ENCODE results near the gene MYOM3. TPM values are rescaled to one million over a fixed set of nuclear protein-coding genes. Genes with fewer than 3 reads are reported as not detected.

Gene MYOM3
- polyA plus RNA-seq, 2 of the 4 experiments (the other 2 are of a cell fraction) = 2.6 to 8.5 TPM

- CTCF ChIA-PET = interaction anchor here (1.2 to 2.1 kb wide), 3 partner anchors 10 to 116 kb away, joined by 4 to 12 read pairs (median 6); no protein-coding TSS in a partner anchor
- H3K27ac ChIP-seq = no peak overlapping the region
- ATAC-seq (no peak), DNase-seq (ENCODE audit: low read depth in 1 of 2, low spot score in 1 of 2) (no peak), FAIRE-seq (no peak)
- 98% methylated on average over 5 of the region's 6 CpGs for WGBS (ENCODE audit: missing lambda C conversion rate)
- no peaks in the 10 kb centered on the region for H3K9me3 ChIP-seq
- no peak overlapping the region for H3K4me2 ChIP-seq
- H3K4me3 ChIP-seq = no peak overlapping the region
- POLR2A ChIA-PET = no interaction called here
- TF ChIP-seq, protein P1, sequence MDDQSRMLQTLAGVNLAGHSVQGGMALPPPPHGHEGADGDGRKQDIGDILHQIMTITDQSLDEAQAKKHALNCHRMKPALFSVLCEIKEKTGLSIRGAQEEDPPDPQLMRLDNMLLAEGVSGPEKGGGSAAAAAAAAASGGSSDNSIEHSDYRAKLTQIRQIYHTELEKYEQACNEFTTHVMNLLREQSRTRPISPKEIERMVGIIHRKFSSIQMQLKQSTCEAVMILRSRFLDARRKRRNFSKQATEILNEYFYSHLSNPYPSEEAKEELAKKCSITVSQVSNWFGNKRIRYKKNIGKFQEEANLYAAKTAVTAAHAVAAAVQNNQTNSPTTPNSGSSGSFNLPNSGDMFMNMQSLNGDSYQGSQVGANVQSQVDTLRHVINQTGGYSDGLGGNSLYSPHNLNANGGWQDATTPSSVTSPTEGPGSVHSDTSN (IDR thresholded peaks at IDR 0.05) = no peak
- no peak for TF ChIP-seq PHF8 (IDR thresholded peaks at IDR 0.05; ENCODE audit: borderline replicate concordance, low read depth)
- no peak for TF ChIP-seq RFX5 (IDR thresholded peaks at IDR 0.05)
- no peak for TF ChIP-seq NFE2L2 (conservative IDR thresholded peaks at IDR 0.05; ENCODE audit: low read length)
- no peak for TF ChIP-seq MAFK (IDR thresholded peaks at IDR 0.05; ENCODE audit: partially characterized antibody)
- TF ChIP-seq, protein P2, sequence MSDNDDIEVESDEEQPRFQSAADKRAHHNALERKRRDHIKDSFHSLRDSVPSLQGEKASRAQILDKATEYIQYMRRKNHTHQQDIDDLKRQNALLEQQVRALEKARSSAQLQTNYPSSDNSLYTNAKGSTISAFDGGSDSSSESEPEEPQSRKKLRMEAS (IDR thresholded peaks at IDR 0.05) = no peak
- no peak for TF ChIP-seq FOSL2 (IDR thresholded peaks at IDR 0.05)
- no peak for TF ChIP-seq FOSL2 (CRISPR knock-in tag; IDR thresholded peaks at IDR 0.05)
- TF ChIP-seq ATOH8 (CRISPR knock-in tag; IDR thresholded peaks at IDR 0.05; ENCODE audit: low read depth) = no peak
- no peak for TF ChIP-seq CBX8 (IDR thresholded peaks at IDR 0.05)
- TF ChIP-seq RAD21 (conservative IDR thresholded peaks at IDR 0.05 in 1 of 2, IDR thresholded peaks at IDR 0.05 in 1 of 2) = no peak
- H3K4me1 ChIP-seq = no peaks in the 10 kb centered on the region
These were observed 30.7 kb downstream of the MYOM3 start for GRCh38 chr1:24081190-24081589.

GRCh38 chr1:24080131-24080530, 31.8 kb downstream of the MYOM3 start:
- H3K27ac ChIP-seq = no peak overlapping the region
- no peak for ATAC-seq
- DNase-seq (ENCODE audit: low read depth in 1 of 2, low spot score in 1 of 2) = no peak
- CTCF ChIA-PET = interaction anchor here (2.1 kb wide), 1 partner anchor 9 kb away, joined by 6 read pairs; no protein-coding TSS in a partner anchor
- TF ChIP-seq HDAC2 (IDR thresholded peaks at IDR 0.05) = no peak
- TF ChIP-seq, protein P3, sequence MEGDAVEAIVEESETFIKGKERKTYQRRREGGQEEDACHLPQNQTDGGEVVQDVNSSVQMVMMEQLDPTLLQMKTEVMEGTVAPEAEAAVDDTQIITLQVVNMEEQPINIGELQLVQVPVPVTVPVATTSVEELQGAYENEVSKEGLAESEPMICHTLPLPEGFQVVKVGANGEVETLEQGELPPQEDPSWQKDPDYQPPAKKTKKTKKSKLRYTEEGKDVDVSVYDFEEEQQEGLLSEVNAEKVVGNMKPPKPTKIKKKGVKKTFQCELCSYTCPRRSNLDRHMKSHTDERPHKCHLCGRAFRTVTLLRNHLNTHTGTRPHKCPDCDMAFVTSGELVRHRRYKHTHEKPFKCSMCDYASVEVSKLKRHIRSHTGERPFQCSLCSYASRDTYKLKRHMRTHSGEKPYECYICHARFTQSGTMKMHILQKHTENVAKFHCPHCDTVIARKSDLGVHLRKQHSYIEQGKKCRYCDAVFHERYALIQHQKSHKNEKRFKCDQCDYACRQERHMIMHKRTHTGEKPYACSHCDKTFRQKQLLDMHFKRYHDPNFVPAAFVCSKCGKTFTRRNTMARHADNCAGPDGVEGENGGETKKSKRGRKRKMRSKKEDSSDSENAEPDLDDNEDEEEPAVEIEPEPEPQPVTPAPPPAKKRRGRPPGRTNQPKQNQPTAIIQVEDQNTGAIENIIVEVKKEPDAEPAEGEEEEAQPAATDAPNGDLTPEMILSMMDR (IDR thresholded peaks at IDR 0.05) = no peak
- TF ChIP-seq CEBPB (IDR thresholded peaks at IDR 0.05) = no peak
- no peak for TF ChIP-seq HEYL (CRISPR knock-in tag; IDR thresholded peaks at IDR 0.05)
- TF ChIP-seq ZSCAN20 (CRISPR knock-in tag; IDR thresholded peaks at IDR 0.05) = no peak
- TF ChIP-seq EHMT2 (IDR thresholded peaks at IDR 0.05; ENCODE audit: low read depth) = no peak
- TF ChIP-seq PHF8 (IDR thresholded peaks at IDR 0.05; ENCODE audit: borderline replicate concordance, low read depth) = no peak
- no peak for TF ChIP-seq RNF2 (IDR thresholded peaks at IDR 0.05; ENCODE audit: borderline replicate concordance, low read depth)
- no peak for TF ChIP-seq CBX8 (IDR thresholded peaks at IDR 0.05)
- TF ChIP-seq RARB (CRISPR knock-in tag; IDR thresholded peaks at IDR 0.05) = no peak
- TF ChIP-seq, protein P2 (IDR thresholded peaks at IDR 0.05) = no peak
- TF ChIP-seq ZFP36 (IDR thresholded peaks at IDR 0.05; ENCODE audit: borderline replicate concordance, partially characterized antibody) = no peak
- no peak for TF ChIP-seq CBX2 (IDR thresholded peaks at IDR 0.05; ENCODE audit: borderline replicate concordance, low read depth)
- no peak for TF ChIP-seq ESRRA (IDR thresholded peaks at IDR 0.05; ENCODE audit: borderline replicate concordance, low read length)
- H3K4me3 ChIP-seq = no peak overlapping the region
- no peaks in the 10 kb centered on the region for H3K9me3 ChIP-seq
- WGBS (ENCODE audit: missing lambda C conversion rate) = 62% methylated on average over 4 of the region's 10 CpGs
- FAIRE-seq = no peak
- H3K4me1 ChIP-seq = no peaks in the 10 kb centered on the region
- POLR2A ChIA-PET = no interaction called here
- no peak overlapping the region for H3K4me2 ChIP-seq

Measured in A549 (cell line).